Panc1 (cell line): ENCODE data around the gene PPP6R2. TPM values are rescaled to one million over a fixed set of nuclear protein-coding genes. Genes with fewer than 3 reads are reported as not detected.

Experiments
- ATAC-seq: fragments of 200-7000 bp; cut with Tn5 transposase; 2 replicates; pipeline ENCODE4 v1.9.1; 2020; ENCODE audit warnings: mild to moderate bottlenecking, moderate library complexity
- BruUV-seq: library from RNA; stranded (reverse); fragments of 400-500 nt; replicated peaks from 2 replicates; lab custom pipeline; 2021; lab: Mats Ljungman, UMichigan
- CTCF ChIA-PET: fragments of 300-600 bp; sonication (Branson Sonifier 250); formaldehyde crosslinking; loops from one replicate; lab custom pipeline; 2022; ENCODE audit warnings: antibody characterized with exemption; lab: Charles Lee
- POLR2A ChIA-PET: fragments of 300-600 bp; sonication (Branson Sonifier 250); formaldehyde crosslinking; loops from one replicate; lab custom pipeline; 2022; ENCODE audit warnings: antibody characterized with exemption; lab: Charles Lee
- DNase-seq: peaks from one replicate; pipeline ENCODE4 v3.0.0-alpha.2; 2010; ENCODE audit warnings: low read depth, low spot score
- H3K27ac ChIP-seq: 2 replicates; pipeline ENCODE4 v1.5.1; 2011; ENCODE audit warnings: mild to moderate bottlenecking, low read length, inconsistent platforms
- H3K27me3 ChIP-seq: fragments of 200-500 bp; sonication (Bioruptor generic); 2 replicates; pipeline ENCODE4 v1.6.0; 2014; ENCODE audit warnings: low read length, inconsistent platforms; ENCODE audit not compliant: control insufficient read depth, insufficient read depth
- H3K36me3 ChIP-seq: fragments of 200-500 bp; sonication (Bioruptor generic); 2 replicates; pipeline ENCODE4 v1.5.1; 2014; ENCODE audit warnings: inconsistent platforms, mild to moderate bottlenecking, low read length, moderate library complexity; ENCODE audit not compliant: control insufficient read depth, insufficient read depth
- H3K4me1 ChIP-seq: 2 replicates; pipeline ENCODE4 v1.5.1; 2011; ENCODE audit warnings: inconsistent platforms, mild to moderate bottlenecking, low read length, moderate library complexity; ENCODE audit not compliant: control insufficient read depth, insufficient read depth
- H3K4me3 ChIP-seq, 2 experiments: 2 replicates each; pipeline ENCODE4 v1.5.1; 2011 to 2012; ENCODE audit warnings: low read depth in 2 of 2, low read length in 2 of 2, mild to moderate bottlenecking in 2 of 2, inconsistent platforms in 1 of 2, moderate library complexity in 1 of 2
- H3K9me3 ChIP-seq: fragments of 200-500 bp; sonication (Bioruptor generic); 2 replicates; pipeline ENCODE4 v1.5.1; 2014; ENCODE audit warnings: low read depth, mild to moderate bottlenecking, inconsistent platforms, low read length, moderate library complexity; ENCODE audit not compliant: control insufficient read depth, insufficient read depth
- CTCF ChIP-seq: fragments of 450-650 bp; IDR thresholded peaks from 2 replicates; pipeline ENCODE4 v1.5.1; 2017; ENCODE audit warnings: mild to moderate bottlenecking
- POLR2AphosphoS5 ChIP-seq: IDR thresholded peaks from 2 replicates; pipeline ENCODE4 v1.6.1; 2012; ENCODE audit warnings: mild to moderate bottlenecking, low read depth, low read length, moderate library complexity
- REST ChIP-seq, 2 experiments: IDR thresholded peaks; 2 replicates each; pipeline ENCODE4 v1.6.1; 2011 to 2012; ENCODE audit warnings: low read depth in 2 of 2, control low read depth in 1 of 2, low read length in 1 of 2, mild to moderate bottlenecking in 1 of 2, moderate library complexity in 1 of 2; ENCODE audit not compliant: insufficient read depth in 1 of 2
- SIN3A ChIP-seq: IDR thresholded peaks from 2 replicates; pipeline ENCODE4 v1.6.1; 2012; ENCODE audit warnings: low read depth, mild to moderate bottlenecking, low read length, moderate library complexity, borderline replicate concordance; ENCODE audit not compliant: insufficient read depth
- TCF7L2 ChIP-seq: IDR thresholded peaks from 2 replicates; pipeline ENCODE4 v1.6.1; 2011; ENCODE audit warnings: mild to moderate bottlenecking, low read depth, low read length, inconsistent platforms
- in situ Hi-C: cut with HindIII; loops from 2 replicates; pipeline ENCODE4 v1.10.0; 2016; ENCODE audit warnings: low sequenced_read_pairs, low pct_unique_long_range_greater_than_20kb
- intact Hi-C: fragments of 100-400 bp; cut with micrococcal nuclease; formaldehyde crosslinking; loops from one replicate; pipeline ENCODE4 v1.10.0; 2022; ENCODE audit not compliant: unreplicated experiment
- total RNA-seq: library from RNA; stranded (reverse); gene quantifications from one replicate; pipeline ENCODE4 v1.2.1, GENCODE V29; 2021; ENCODE audit not compliant: unreplicated experiment

The PPP6R2 gene
- total RNA-seq, 1 experiment from 2014 or later, result 52.8 TPM

- H3K9me3 ChIP-seq, result no peaks in the 10 kb centered on the region
- no peak overlapping the region for H3K4me3 ChIP-seq
- ChIA-PET POLR2A (no interaction called here), CTCF (no interaction called here)
- in situ Hi-C loops, result no loop called here
- ATAC-seq (no peak), DNase-seq (no peak)
- BruUV-seq, result no TSS peak
- intact Hi-C loops, result no loop called here
- H3K4me1 ChIP-seq, result peaks cover 13% of the 10 kb centered on the region
- H3K27me3 ChIP-seq, result no peaks in the 10 kb centered on the region
- H3K27ac ChIP-seq, result no peak overlapping the region
- TF ChIP-seq POLR2AphosphoS5 (no peak), TCF7L2 (no peak), REST (IDR thresholded peaks at IDR 0.05; ENCODE audit: insufficient read depth in 1 of 2, low read depth in 2 of 2, low read length in 1 of 2) (no peak), CTCF (no peak), SIN3A (no peak)
- H3K36me3 ChIP-seq, result no peaks in the 10 kb centered on the region
Measured at GRCh38 chr22:50488006-50488677, 145.0 kb downstream of the PPP6R2 start.

DNA sequence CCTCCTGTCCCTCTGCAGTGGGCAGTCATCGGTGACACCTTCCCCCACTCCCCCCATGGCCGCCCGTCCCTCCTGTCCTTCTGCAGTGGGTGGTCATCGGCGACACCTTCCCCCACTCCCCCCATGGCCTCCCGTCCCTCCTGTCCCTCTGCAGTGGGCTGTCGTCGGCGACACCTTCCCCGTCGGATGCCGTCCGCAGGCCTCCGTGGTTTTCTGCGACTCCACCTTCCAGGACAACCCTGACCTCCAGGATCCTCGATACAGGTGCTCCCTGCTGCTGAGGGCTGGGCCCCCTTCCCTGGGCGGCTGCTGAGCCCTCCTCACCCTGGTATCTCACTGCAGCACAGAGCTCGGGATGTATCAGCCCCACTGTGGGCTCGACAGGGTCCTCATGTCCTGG lies 145.8 kb downstream of the PPP6R2 start:
- BruUV-seq, result no TSS peak
- H3K36me3 ChIP-seq, result no peaks in the 10 kb centered on the region
- H3K27ac ChIP-seq, result no peak overlapping the region
- DNase-seq (no peak), ATAC-seq (no peak)
- in situ Hi-C loops (no loop called here), intact Hi-C loops (no loop called here)
- ChIA-PET POLR2A (no interaction called here), CTCF (interaction anchor here (0.7 kb wide), 1 partner anchor 280 kb away, joined by 7 read pairs; no protein-coding TSS in a partner anchor)
- H3K4me3 ChIP-seq, result no peak overlapping the region
- H3K9me3 ChIP-seq, result no peaks in the 10 kb centered on the region
- peaks cover 13% of the 10 kb centered on the region for H3K4me1 ChIP-seq
- H3K27me3 ChIP-seq, result no peaks in the 10 kb centered on the region
- TF ChIP-seq CTCF (no peak), TCF7L2 (no peak), REST (IDR thresholded peaks at IDR 0.05; ENCODE audit: insufficient read depth in 1 of 2, low read depth in 2 of 2, low read length in 1 of 2) (no peak), POLR2AphosphoS5 (no peak), SIN3A (no peak)
